Neural crest cell (in vitro differentiated cells): ENCODE results near the gene COL8A2. TPM values are rescaled to one million over a fixed set of nuclear protein-coding genes. Genes with fewer than 3 reads are reported as not detected.
"Not testable (repeated sequence)": the region's sequence is repeated elsewhere in the genome, so short reads cannot be mapped to it uniquely, and the experiment has no call there.

Source experiments
- DNase-seq: peaks from one replicate; pipeline ENCODE4 v3.0.0; 2021; ENCODE audit warnings: low read depth, mixed read lengths, low spot score
- H3K27ac Mint-ChIP-seq: one replicate; pipeline ENCODE4 v1.8.0; 2021; ENCODE audit warnings: mild to moderate bottlenecking, mixed read lengths; ENCODE audit not compliant: unreplicated experiment
- H3K27me3 Mint-ChIP-seq: 2 replicates; pipeline ENCODE4 v1.8.0; 2021; ENCODE audit warnings: low read depth, mild to moderate bottlenecking, mixed read lengths
- H3K36me3 Mint-ChIP-seq: 2 replicates; pipeline ENCODE4 v1.8.0; 2021; ENCODE audit warnings: low read depth, mild to moderate bottlenecking, mixed read lengths
- H3K4me1 Mint-ChIP-seq: 2 replicates; pipeline ENCODE4 v1.8.0; 2021; ENCODE audit warnings: mixed read lengths
- H3K4me3 Mint-ChIP-seq: one replicate; pipeline ENCODE4 v1.8.0; 2021; ENCODE audit warnings: mild to moderate bottlenecking, mixed read lengths
- H3K9me3 Mint-ChIP-seq: 2 replicates; pipeline ENCODE4 v1.8.0; 2021; ENCODE audit warnings: mixed read lengths
- CTCF ChIP-seq: fragments of 200-600 bp; sonication (generic); conservative IDR thresholded peaks from 2 replicates; pipeline ENCODE4 v1.5.0; 2021; ENCODE audit warnings: antibody characterized with exemption, mild to moderate bottlenecking
- total RNA-seq: library from RNA; stranded (reverse); gene quantifications from 2 replicates; pipeline ENCODE4 v1.2.1, GENCODE V29; 2021

Gene COL8A2
- total RNA-seq, 1 donor from 2014 or later = 0.09 TPM

GRCh38 chr1:36159614-36160387 is 34.8 kb upstream of the COL8A2 start:
- Mint-ChIP-seq H3K4me3 (peak overlapping the region; percentile 91), H3K36me3 (peaks cover 7% of the 10 kb centered on the region), H3K27ac (peak overlapping the region; percentile 5), H3K27me3 (no peaks in the 10 kb centered on the region), H3K9me3 (no peaks in the 10 kb centered on the region), H3K4me1 (peaks cover 66% of the 10 kb centered on the region)
- no peak for TF ChIP-seq CTCF
- DNase-seq = no peak

- H3K27me3 Mint-ChIP-seq, H3K27ac Mint-ChIP-seq, DNase-seq, H3K36me3 Mint-ChIP-seq, H3K9me3 Mint-ChIP-seq: not testable (repeated sequence)
- peak overlapping the region; percentile 95 for H3K4me3 Mint-ChIP-seq
- peaks cover 70% of the 10 kb centered on the region for H3K4me1 Mint-ChIP-seq
These were observed 33.8 kb upstream of the COL8A2 start for GRCh38 chr1:36158827-36159252.

GRCh38 chr1:36157973-36158826 is 33.2 kb upstream of the COL8A2 start:
- Mint-ChIP-seq H3K4me1 (peaks cover 75% of the 10 kb centered on the region), H3K27me3 (no peaks in the 10 kb centered on the region)

GRCh38 chr1:36157115-36157903 is 32.3 kb upstream of the COL8A2 start:
- Mint-ChIP-seq H3K27me3 (no peaks in the 10 kb centered on the region), H3K36me3 (peaks cover 4% of the 10 kb centered on the region), H3K4me3 (peak overlapping the region; percentile 95), H3K27ac (peak overlapping the region; percentile 87), H3K4me1 (peaks cover 72% of the 10 kb centered on the region), H3K9me3 (no peaks in the 10 kb centered on the region)
- no peak for TF ChIP-seq CTCF
- no peak for DNase-seq

More at GRCh38 chr1:36157973-36158826, 33.2 kb upstream of the COL8A2 start:
- H3K36me3 Mint-ChIP-seq = peaks cover 4% of the 10 kb centered on the region
- H3K27ac Mint-ChIP-seq = peak overlapping the region; percentile 27
- TF ChIP-seq CTCF = no peak
- no peak for DNase-seq
- no peaks in the 10 kb centered on the region for H3K9me3 Mint-ChIP-seq
- H3K4me3 Mint-ChIP-seq = peak overlapping the region; percentile 95

GRCh38 chr1:36156329-36157114 is 31.5 kb upstream of the COL8A2 start:
- no peak for TF ChIP-seq CTCF

More at GRCh38 chr1:36156329-36157114, 31.5 kb upstream of the COL8A2 start:
- Mint-ChIP-seq H3K27ac (peak overlapping the region; percentile 98), H3K4me1 (peaks cover 72% of the 10 kb centered on the region), H3K4me3 (peak overlapping the region; percentile 95), H3K27me3 (no peaks in the 10 kb centered on the region), H3K9me3 (no peaks in the 10 kb centered on the region), H3K36me3 (peaks cover 4% of the 10 kb centered on the region)
- DNase-seq = peak; percentile 74
